Measurements from ENCODE around the gene RASSF10. TPM values are rescaled to one million over a fixed set of nuclear protein-coding genes. Genes with fewer than 3 reads are reported as not detected.

RASSF10 gene
- total and polyA plus RNA-seq, 2 experiments from 2014 or later: not detected

DNA sequence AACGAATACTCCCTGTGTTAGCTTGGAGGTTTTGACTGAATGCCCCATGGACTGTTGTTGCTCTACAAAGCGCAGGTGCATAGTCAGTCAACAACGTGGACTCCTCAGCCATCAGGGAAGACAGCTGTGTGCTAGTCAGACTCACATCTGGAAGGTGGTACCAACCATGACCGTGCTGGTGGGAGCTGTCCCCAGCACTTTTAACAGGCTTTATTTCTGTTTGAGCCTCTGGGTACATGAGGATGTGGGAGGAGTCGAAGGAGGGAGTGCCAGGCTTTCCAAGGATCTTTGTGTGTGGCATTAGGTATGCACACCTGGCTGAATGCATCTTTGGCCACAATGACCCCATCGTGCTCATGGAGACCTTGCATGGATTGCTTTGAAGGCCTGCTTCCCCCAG lies 6.6 kb downstream of the RASSF10 start:
- DNase-seq: no peak
- no peak for TF ChIP-seq EZH2 (IDR thresholded peaks at IDR 0.05; ENCODE audit: insufficient read depth, poor library complexity, severe bottlenecking)
- TF ChIP-seq EZH2phosphoT487 (IDR thresholded peaks at IDR 0.05; ENCODE audit: insufficient read depth, low read depth): no peak
- Histone ChIP-seq H3K4me3 (no peak overlapping the region), H3K9me2 (ENCODE audit: insufficient read depth) (no peaks in the 10 kb centered on the region), H3K4me1 (ENCODE audit: insufficient read depth) (no peaks in the 10 kb centered on the region), H3K4me2 (ENCODE audit: unreplicated experiment) (no peak overlapping the region), H2AFZ (no peak overlapping the region), H3K79me2 (ENCODE audit: insufficient read depth) (no peaks in the 10 kb centered on the region), H3K36me3 (ENCODE audit: low read depth) (no peaks in the 10 kb centered on the region), H3K9me3 (ENCODE audit: low read depth) (no peaks in the 10 kb centered on the region), H3K27me3 (replicated peaks; ENCODE audit: insufficient read depth) (peaks cover 63% of the 10 kb centered on the region), H3F3A (ENCODE audit: insufficient read depth) (no peaks in the 10 kb centered on the region), H3K9ac (no peak overlapping the region), H3K27ac (no peak overlapping the region), H4K20me1 (ENCODE audit: insufficient read depth) (no peaks in the 10 kb centered on the region)
- WGBS, 2 experiments (ENCODE audit: low coverage in 1 of 2, low lambda C conversion rate in 2 of 2, missing lambda C conversion rate in 2 of 2): 35 to 44% methylated on average over 6 of the region's 6 CpGs
- in situ Hi-C loops (cut with MboI): no loop called here

DNA sequence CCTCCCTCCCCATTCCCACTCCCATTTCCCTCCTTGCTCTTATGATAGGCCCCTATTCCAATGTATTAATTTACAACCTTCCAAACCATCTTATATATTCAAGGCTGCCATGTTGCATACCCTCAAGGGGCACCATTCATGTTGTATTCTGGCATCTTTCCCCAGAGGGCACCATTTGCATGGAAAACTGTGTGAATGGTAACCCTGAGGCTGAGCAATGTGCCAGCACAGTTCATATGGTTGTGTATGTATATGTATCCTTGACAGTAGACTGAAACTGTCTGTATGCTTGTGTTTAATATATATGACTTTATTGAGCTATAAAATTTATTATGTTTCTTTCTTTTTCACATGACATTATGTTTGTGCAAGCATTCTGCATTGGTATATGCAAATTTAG lies 7.3 kb downstream of the RASSF10 start:
- TF ChIP-seq EZH2phosphoT487 (IDR thresholded peaks at IDR 0.05; ENCODE audit: insufficient read depth, low read depth): no peak
- no peak for TF ChIP-seq EZH2 (IDR thresholded peaks at IDR 0.05; ENCODE audit: insufficient read depth, poor library complexity, severe bottlenecking)
- no peaks in the 10 kb centered on the region for H3F3A ChIP-seq (ENCODE audit: insufficient read depth)
- no peaks in the 10 kb centered on the region for H3K36me3 ChIP-seq (ENCODE audit: low read depth)
- H2AFZ ChIP-seq: no peak overlapping the region
- in situ Hi-C loops (cut with MboI): no loop called here
- no peak overlapping the region for H3K4me2 ChIP-seq (ENCODE audit: unreplicated experiment)
- DNase-seq: no peak
- no peak overlapping the region for H3K27ac ChIP-seq
- no peak overlapping the region for H3K4me3 ChIP-seq
- peaks cover 59% of the 10 kb centered on the region for H3K27me3 ChIP-seq (replicated peaks; ENCODE audit: insufficient read depth)
- no peaks in the 10 kb centered on the region for H3K9me2 ChIP-seq (ENCODE audit: insufficient read depth)
- H4K20me1 ChIP-seq (ENCODE audit: insufficient read depth): no peaks in the 10 kb centered on the region
- no peaks in the 10 kb centered on the region for H3K79me2 ChIP-seq (ENCODE audit: insufficient read depth)
- H3K9me3 ChIP-seq (ENCODE audit: low read depth): no peaks in the 10 kb centered on the region
- no peak overlapping the region for H3K9ac ChIP-seq
- H3K4me1 ChIP-seq (ENCODE audit: insufficient read depth): no peaks in the 10 kb centered on the region

DNA sequence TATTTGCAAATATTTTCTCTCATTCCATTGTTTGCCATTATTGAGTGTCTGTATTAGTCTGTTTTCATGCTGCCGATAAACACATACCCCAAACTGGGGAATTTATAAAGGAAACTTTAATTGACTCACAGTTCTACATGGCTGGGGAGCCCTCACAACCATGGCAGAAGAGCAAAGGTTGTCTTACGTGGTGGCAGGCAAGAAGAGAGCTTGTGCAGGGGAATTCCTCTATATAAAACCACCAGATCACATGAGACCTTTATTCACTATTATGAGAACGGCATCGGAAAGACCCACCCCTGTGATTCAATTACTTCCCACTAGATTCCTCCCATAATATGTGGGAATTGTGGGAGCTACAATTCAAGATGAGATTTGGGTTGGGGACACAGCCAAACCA lies 10.2 kb downstream of the RASSF10 start:
- no peak overlapping the region for H3K27ac ChIP-seq
- H3K9me3 ChIP-seq (ENCODE audit: low read depth): no peaks in the 10 kb centered on the region
- H3K4me3 ChIP-seq: no peak overlapping the region
- no peaks in the 10 kb centered on the region for H3K4me1 ChIP-seq (ENCODE audit: insufficient read depth)
- WGBS, 2 experiments (ENCODE audit: low coverage in 1 of 2, low lambda C conversion rate in 2 of 2, missing lambda C conversion rate in 2 of 2): 76 to 78% methylated on average over 4 of the region's 4 CpGs
- no peaks in the 10 kb centered on the region for H3K36me3 ChIP-seq (ENCODE audit: low read depth)
- no peak for DNase-seq
- H3K27me3 ChIP-seq (replicated peaks; ENCODE audit: insufficient read depth): peaks cover 42% of the 10 kb centered on the region
- in situ Hi-C loops (cut with MboI): no loop called here
- H3K79me2 ChIP-seq (ENCODE audit: insufficient read depth): no peaks in the 10 kb centered on the region
- H4K20me1 ChIP-seq (ENCODE audit: insufficient read depth): no peaks in the 10 kb centered on the region
- no peaks in the 10 kb centered on the region for H3K9me2 ChIP-seq (ENCODE audit: insufficient read depth)
- no peak overlapping the region for H3K4me2 ChIP-seq (ENCODE audit: unreplicated experiment)
- TF ChIP-seq EZH2 (IDR thresholded peaks at IDR 0.05; ENCODE audit: insufficient read depth, poor library complexity, severe bottlenecking) (no peak), EZH2phosphoT487 (IDR thresholded peaks at IDR 0.05; ENCODE audit: insufficient read depth, low read depth) (no peak)
- H3F3A ChIP-seq (ENCODE audit: insufficient read depth): no peaks in the 10 kb centered on the region
- H2AFZ ChIP-seq: no peak overlapping the region
- no peak overlapping the region for H3K9ac ChIP-seq

DNA sequence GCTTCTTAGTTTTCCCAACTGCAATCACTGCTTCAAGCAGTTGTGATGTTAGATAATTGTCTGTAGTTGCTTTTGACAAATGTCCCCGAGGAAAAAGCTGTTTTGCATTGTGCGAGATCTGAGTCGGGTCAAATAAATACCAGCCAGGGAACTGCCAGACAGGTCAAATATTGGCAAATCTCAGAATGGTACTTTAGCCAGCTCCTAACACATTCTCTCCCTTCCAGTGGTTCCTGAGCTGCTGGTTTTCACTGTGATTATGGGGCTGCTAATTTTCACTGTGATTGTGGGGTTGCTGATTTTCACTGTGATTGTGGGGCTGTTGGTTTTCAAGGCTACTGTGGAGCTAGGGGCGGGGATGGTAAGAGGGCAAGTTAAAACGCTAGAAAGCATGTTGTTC lies 14.3 kb downstream of the RASSF10 start:
- peaks cover 39% of the 10 kb centered on the region for H3K27me3 ChIP-seq (replicated peaks; ENCODE audit: insufficient read depth)
- no peaks in the 10 kb centered on the region for H3K4me1 ChIP-seq (ENCODE audit: insufficient read depth)
- H3K79me2 ChIP-seq (ENCODE audit: insufficient read depth): no peaks in the 10 kb centered on the region
- TF ChIP-seq EZH2phosphoT487 (IDR thresholded peaks at IDR 0.05; ENCODE audit: insufficient read depth, low read depth) (no peak), EZH2 (IDR thresholded peaks at IDR 0.05; ENCODE audit: insufficient read depth, poor library complexity, severe bottlenecking) (no peak)
- H3K4me3 ChIP-seq: no peak overlapping the region
- no peaks in the 10 kb centered on the region for H3K9me3 ChIP-seq (ENCODE audit: low read depth)
- H3K4me2 ChIP-seq (ENCODE audit: unreplicated experiment): no peak overlapping the region
- no peak for DNase-seq
- H3K9me2 ChIP-seq (ENCODE audit: insufficient read depth): no peaks in the 10 kb centered on the region
- no peak overlapping the region for H2AFZ ChIP-seq
- H3K9ac ChIP-seq: no peak overlapping the region
- H3K36me3 ChIP-seq (ENCODE audit: low read depth): no peaks in the 10 kb centered on the region
- H3F3A ChIP-seq (ENCODE audit: insufficient read depth): no peaks in the 10 kb centered on the region
- H4K20me1 ChIP-seq (ENCODE audit: insufficient read depth): no peaks in the 10 kb centered on the region
- in situ Hi-C loops (cut with MboI): no loop called here
- no peak overlapping the region for H3K27ac ChIP-seq
- 58 to 60% methylated on average over 5 of the region's 5 CpGs for WGBS, 2 experiments (ENCODE audit: low coverage in 1 of 2, low lambda C conversion rate in 2 of 2, missing lambda C conversion rate in 2 of 2)

DNA sequence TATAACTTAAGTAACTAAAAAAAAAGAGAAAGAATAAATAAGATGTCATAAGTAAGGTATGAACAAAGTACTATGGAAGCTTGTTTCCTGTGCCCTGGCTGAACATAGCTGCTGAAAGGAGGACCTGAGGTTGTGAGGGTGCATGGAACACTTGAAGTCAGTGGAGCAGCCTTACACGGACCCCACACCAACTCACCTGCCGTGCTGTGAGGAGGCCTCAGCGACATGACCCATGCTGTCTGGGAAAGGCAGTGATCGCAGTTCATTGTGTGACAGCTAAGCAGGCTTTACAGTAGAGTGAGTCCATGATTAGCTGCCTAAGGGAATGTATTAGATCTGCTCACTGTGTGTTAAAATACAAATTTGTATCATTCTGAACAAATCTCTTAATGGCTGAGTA lies 17.6 kb downstream of the RASSF10 start:
- Histone ChIP-seq H3K79me2 (ENCODE audit: insufficient read depth) (no peaks in the 10 kb centered on the region), H3K9me3 (ENCODE audit: low read depth) (no peaks in the 10 kb centered on the region), H3K9me2 (ENCODE audit: insufficient read depth) (no peaks in the 10 kb centered on the region), H3K36me3 (ENCODE audit: low read depth) (no peaks in the 10 kb centered on the region), H3F3A (ENCODE audit: insufficient read depth) (no peaks in the 10 kb centered on the region), H2AFZ (no peak overlapping the region), H3K4me1 (ENCODE audit: insufficient read depth) (no peaks in the 10 kb centered on the region), H4K20me1 (ENCODE audit: insufficient read depth) (no peaks in the 10 kb centered on the region), H3K27me3 (replicated peaks; ENCODE audit: insufficient read depth) (peaks cover 60% of the 10 kb centered on the region), H3K4me2 (ENCODE audit: unreplicated experiment) (no peak overlapping the region), H3K4me3 (no peak overlapping the region), H3K27ac (no peak overlapping the region), H3K9ac (no peak overlapping the region)
- TF ChIP-seq EZH2 (IDR thresholded peaks at IDR 0.05; ENCODE audit: insufficient read depth, poor library complexity, severe bottlenecking) (no peak), EZH2phosphoT487 (IDR thresholded peaks at IDR 0.05; ENCODE audit: insufficient read depth, low read depth) (no peak)
- no peak for DNase-seq
- 72 to 76% methylated on average over 4 of the region's 4 CpGs for WGBS, 2 experiments (ENCODE audit: low coverage in 1 of 2, low lambda C conversion rate in 2 of 2, missing lambda C conversion rate in 2 of 2)
- in situ Hi-C loops (cut with MboI): no loop called here

Measured in GM23248 (cell line).